IPS DF 6.9 (cell line): ENCODE measurements around the gene RBMXL3.
A peak's percentile ranks its signal among the peaks of the same experiment; 100 is the strongest.

Experiments used
- DNase-seq: peaks from one replicate; pipeline ENCODE4 v3.0.0-alpha.2; 2013; ENCODE audit warnings: low read depth, low spot score
- H3K27ac ChIP-seq: one replicate; pipeline ENCODE4 v1.5.1; 2013; ENCODE audit warnings: low read length, control low read depth
- H3K27me3 ChIP-seq: 2 replicates; pipeline ENCODE4 v1.6.1; 2013; ENCODE audit warnings: mild to moderate bottlenecking, low read length; ENCODE audit not compliant: control insufficient read depth, insufficient read depth
- H3K36me3 ChIP-seq: 2 replicates; pipeline ENCODE4 v1.6.1; 2013; ENCODE audit warnings: low read length; ENCODE audit not compliant: control insufficient read depth, insufficient read depth
- H3K4me1 ChIP-seq: 2 replicates; pipeline ENCODE4 v1.6.1; 2013; ENCODE audit warnings: low read length; ENCODE audit not compliant: control insufficient read depth, insufficient read depth
- H3K4me3 ChIP-seq: 2 replicates; pipeline ENCODE4 v1.5.1; 2013; ENCODE audit warnings: mild to moderate bottlenecking, low read length
- H3K9me3 ChIP-seq: 2 replicates; pipeline ENCODE4 v1.6.1; 2013; ENCODE audit warnings: low read length, inconsistent platforms; ENCODE audit not compliant: control insufficient read depth, insufficient read depth
- WGBS: extraction: QIAGEN DNeasy Blood & Tissue Kit; methylation state at CpG from one replicate; pipeline ENCODE4 v1.1.7; 2013; ENCODE audit warnings: mixed read lengths, missing lambda C conversion rate; ENCODE audit not compliant: insufficient read length, insufficient coverage; 5-methylcytosine and 5-hydroxymethylcytosine counted together

RBMXL3 gene

DNA sequence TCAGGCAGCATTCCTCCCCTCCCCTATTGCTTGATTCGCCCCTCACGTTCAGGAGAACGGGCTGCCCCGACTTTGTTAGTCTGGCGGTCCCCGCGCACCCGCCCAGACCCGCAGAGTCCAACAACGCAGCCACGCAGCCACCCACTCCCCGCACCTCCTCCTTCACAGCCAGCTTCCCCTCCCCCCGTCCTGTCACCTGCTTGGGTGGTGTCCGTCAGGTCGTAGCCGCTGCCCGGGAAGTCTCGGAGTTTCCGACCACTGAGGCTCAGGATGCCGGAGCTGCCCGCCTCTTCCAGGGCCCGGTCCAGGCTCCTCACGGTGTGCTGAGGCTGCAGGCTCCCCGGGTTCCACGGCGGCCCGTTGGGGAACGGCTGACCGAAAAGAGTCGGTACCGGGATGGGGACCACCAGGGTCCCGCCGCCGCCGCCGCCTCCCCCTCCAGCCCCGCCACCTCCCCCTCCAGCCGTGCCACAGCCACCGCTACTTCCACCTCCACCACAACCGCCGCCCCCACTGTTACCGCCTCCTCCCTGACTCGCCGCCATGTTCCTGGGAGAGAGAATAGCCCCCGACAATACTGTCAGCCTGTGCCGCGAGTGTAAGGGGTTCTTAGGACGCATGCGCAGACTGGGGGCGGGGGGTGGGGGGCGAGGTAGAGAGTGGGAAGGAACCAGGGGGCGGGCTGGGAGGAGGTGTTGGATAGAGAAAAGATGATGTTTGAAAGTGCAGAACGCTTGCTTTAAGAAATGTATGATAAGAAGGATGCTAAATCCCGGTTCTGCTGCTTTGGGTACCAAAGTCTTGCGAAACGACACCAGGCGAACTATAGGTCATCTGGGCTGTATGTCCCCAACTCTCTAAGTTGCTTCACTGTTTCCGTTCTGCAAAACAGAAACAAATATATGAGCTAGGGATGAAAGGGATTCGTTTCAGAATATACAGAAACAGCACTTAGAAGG, 44.6 kb downstream of the RBMXL3 start, which contains the start of gene LRCH2:
Gene LRCH2 (minus strand): TSS at position 600 of the 959 bp plus-strand sequence. CDS start 55 bp downstream, at position 545.
- no peak for DNase-seq
- WGBS = no CpG with 5 or more reads among the region's 59 CpGs

GRCh38 chrX:115234461-115234860, 45.3 kb downstream of the RBMXL3 start:
- peak overlapping the region; percentile 89; the same call in 1 of the 2 replicates for H3K4me3 ChIP-seq
- DNase-seq = no peak
- no peaks in the 10 kb centered on the region for H3K9me3 ChIP-seq
- no CpG with 5 or more reads among the region's 3 CpGs for WGBS
- H3K36me3 ChIP-seq = no peaks in the 10 kb centered on the region
- H3K27ac ChIP-seq = no peak overlapping the region
- no peaks in the 10 kb centered on the region for H3K27me3 ChIP-seq
- no peaks in the 10 kb centered on the region for H3K4me1 ChIP-seq

More for the DNA sequence above, 44.6 kb downstream of the RBMXL3 start, which contains the start of gene LRCH2:
- Histone ChIP-seq H3K9me3 (no peaks in the 10 kb centered on the region), H3K4me3 (peak within 1 kb of the TSS; percentile 89; the same call in 1 of the 2 replicates), H3K27ac (no peak within 1 kb of the TSS), H3K36me3 (no peaks in the 10 kb centered on the region), H3K4me1 (no peaks in the 10 kb centered on the region), H3K27me3 (no peaks in the 10 kb centered on the region)

DNA sequence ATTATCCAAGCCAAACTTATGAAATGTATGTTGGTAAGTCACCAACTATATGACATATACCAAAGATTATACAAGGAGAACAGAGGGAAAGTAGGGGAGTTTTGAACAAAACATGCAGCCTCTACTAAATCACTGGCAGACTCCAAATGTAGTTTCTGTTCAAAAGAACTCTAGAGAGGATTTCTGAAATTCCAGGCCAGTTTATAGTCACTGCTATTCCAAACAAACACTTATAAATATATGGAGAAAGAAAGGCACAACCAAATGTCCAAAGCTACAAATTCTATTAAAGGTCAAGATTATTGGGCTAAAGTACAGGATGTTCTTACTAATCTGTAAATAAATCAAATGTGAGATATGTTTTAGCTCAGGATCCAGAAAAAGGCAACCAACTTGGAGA, 47.4 kb downstream of the RBMXL3 start:
- no peaks in the 10 kb centered on the region for H3K9me3 ChIP-seq
- no peaks in the 10 kb centered on the region for H3K27me3 ChIP-seq
- no peaks in the 10 kb centered on the region for H3K4me1 ChIP-seq
- no peak overlapping the region for H3K4me3 ChIP-seq
- DNase-seq = no peak
- no peak overlapping the region for H3K27ac ChIP-seq
- no peaks in the 10 kb centered on the region for H3K36me3 ChIP-seq

DNA sequence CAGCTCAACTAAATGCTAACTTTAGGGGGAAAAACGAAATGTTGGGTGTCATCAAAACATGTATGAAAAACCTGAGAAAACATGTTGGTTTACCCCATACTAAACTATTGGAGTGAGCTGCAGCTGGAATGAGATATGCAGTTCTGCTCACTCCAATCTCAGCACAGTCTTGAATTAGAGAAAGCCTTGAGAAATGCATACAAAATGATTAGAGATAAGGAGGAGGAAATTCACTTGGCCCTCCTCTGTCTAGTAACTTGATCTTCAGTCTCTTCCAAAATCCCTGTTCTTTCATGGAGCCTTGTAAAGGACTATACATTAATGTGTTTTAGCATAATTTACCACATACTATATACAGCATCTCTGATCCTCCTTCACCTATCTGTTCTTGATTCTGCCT, 47.8 kb downstream of the RBMXL3 start:
- no peak overlapping the region for H3K27ac ChIP-seq
- no peaks in the 10 kb centered on the region for H3K4me1 ChIP-seq
- H3K4me3 ChIP-seq = no peak overlapping the region
- no CpG with 5 or more reads among the region's 1 CpG for WGBS
- no peaks in the 10 kb centered on the region for H3K9me3 ChIP-seq
- no peaks in the 10 kb centered on the region for H3K27me3 ChIP-seq
- no peaks in the 10 kb centered on the region for H3K36me3 ChIP-seq
- no peak for DNase-seq
